ENCODE measurements around the gene PATL2. TPM values are rescaled to one million over a fixed set of nuclear protein-coding genes. Genes with fewer than 3 reads are reported as not detected.

The PATL2 gene
- total and polyA plus RNA-seq, 2 donors (not counting 3 experiments of a cell fraction or from before 2014, with no cell fraction given): 0.18 TPM; not detected in 1

DNA sequence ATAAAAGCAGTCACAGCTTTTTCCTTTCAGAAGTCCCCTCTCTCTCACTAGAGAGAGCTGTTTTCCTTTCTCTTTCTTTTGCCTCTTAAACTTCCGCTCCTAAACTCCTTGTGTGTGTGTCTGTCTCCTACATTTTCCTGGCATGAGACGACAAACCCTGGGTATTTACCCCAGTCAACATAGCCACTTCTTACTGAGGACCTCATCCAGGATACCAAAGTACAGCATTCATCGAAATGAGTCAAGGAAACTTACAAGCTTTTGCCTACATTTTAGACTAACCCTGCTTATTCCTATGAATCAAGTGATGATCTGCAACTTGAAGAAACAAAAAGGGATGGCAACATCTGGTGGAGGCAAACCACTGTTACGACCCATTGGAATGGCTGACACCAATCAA, 16.7 kb downstream of the PATL2 start:
- POLR2A ChIA-PET: no interaction called here
- CTCF ChIA-PET: interaction anchor here (1.5 kb wide), 2 partner anchors 11 to 44 kb away, joined by 7 to 8 read pairs; no protein-coding TSS in a partner anchor

More for the DNA sequence above, 16.7 kb downstream of the PATL2 start:
- Histone ChIP-seq H3K9me3 (replicated peaks; ENCODE audit: control insufficient read depth, insufficient read depth, low read length) (no peaks in the 10 kb centered on the region), H4K20me1 (replicated peaks; ENCODE audit: control insufficient read depth, extremely low read depth, insufficient read depth, low read length) (no peaks in the 10 kb centered on the region), H3K27me3 (ENCODE audit: control insufficient read depth in 2 of 2, insufficient read depth in 2 of 2, low read length in 2 of 2) (peaks cover 10 to 29% of the 10 kb centered on the region in 2 experiments), H3K4me3 (replicated peaks in 1 of 3; ENCODE audit: insufficient read depth in 1 of 3, low read depth in 1 of 3, low read length in 3 of 3) (no peak overlapping the region), H3K27ac (ENCODE audit: insufficient read depth, low read depth, low read length) (no peak overlapping the region), H3K9me1 (replicated peaks; ENCODE audit: control insufficient read depth, extremely low read depth, insufficient read depth, low read length) (no peaks in the 10 kb centered on the region), H3K4me2 (ENCODE audit: insufficient read depth, low read length) (no peak overlapping the region), H3K4me1 (ENCODE audit: control insufficient read depth, extremely low read depth, insufficient read depth, low read length) (no peaks in the 10 kb centered on the region), H3K79me2 (ENCODE audit: control insufficient read depth, insufficient read depth, low read length) (no peaks in the 10 kb centered on the region), H3K36me3 (ENCODE audit: control insufficient read depth in 2 of 2, extremely low read depth in 1 of 2, insufficient read depth in 2 of 2, low read length in 2 of 2) (no peaks in the 10 kb centered on the region), H2AFZ (ENCODE audit: low read depth, low read length) (no peak overlapping the region), H3K9ac (replicated peaks; ENCODE audit: extremely low read depth, insufficient read depth, low read length) (no peak overlapping the region)
- DNase-seq (ENCODE audit: low read depth, low spot score) (no peak), FAIRE-seq (no peak)
- intact Hi-C loops (cut with micrococcal nuclease): no loop called here
- no TSS peak for BruUV-seq (replicated peaks)
- dilution Hi-C loops (cut with MboI; ENCODE audit: extremely low pct_ligation_motif_present, low sequenced_read_pairs): no loop called here
- TF ChIP-seq CTCF (IDR thresholded peaks at IDR 0.05; ENCODE audit: extremely low read depth in 1 of 2, insufficient read depth in 1 of 2, low read depth in 1 of 2, low read length in 2 of 2) (no peak), POLR2A (IDR thresholded peaks at IDR 0.05; ENCODE audit: low read depth, low read length) (no peak), POLR2AphosphoS5 (IDR thresholded peaks at IDR 0.05; ENCODE audit: insufficient read depth, low read depth, low read length) (no peak), GATA2 (IDR thresholded peaks at IDR 0.05; ENCODE audit: insufficient read depth, insufficient read length, low read depth, low read length) (no peak), JUN (IDR thresholded peaks at IDR 0.05; ENCODE audit: borderline replicate concordance, insufficient read depth, insufficient read length, low read depth) (no peak), MAX (IDR thresholded peaks at IDR 0.05; ENCODE audit: insufficient read depth, insufficient read length) (no peak)
